D721Med (cell line): Measurements from ENCODE around the gene SMC3.

Experiments
- DNase-seq: peaks from one replicate; pipeline ENCODE4 v3.0.0; 2011; ENCODE audit warnings: low spot score; ENCODE audit not compliant: insufficient read length
- FAIRE-seq: peaks from 2 replicates; lab custom pipeline; 2011; peaks lifted over from hg19 to GRCh38; lab: Jason Lieb, UNC
- TF ChIP-seq, protein P1 (sequence below): IDR thresholded peaks from 2 replicates; pipeline ENCODE4 v1.5.1; 2012; ENCODE audit warnings: mild to moderate bottlenecking, control low read depth; ENCODE audit not compliant: insufficient read depth; ENCODE audit errors: missing control alignments

The SMC3 gene

DNA sequence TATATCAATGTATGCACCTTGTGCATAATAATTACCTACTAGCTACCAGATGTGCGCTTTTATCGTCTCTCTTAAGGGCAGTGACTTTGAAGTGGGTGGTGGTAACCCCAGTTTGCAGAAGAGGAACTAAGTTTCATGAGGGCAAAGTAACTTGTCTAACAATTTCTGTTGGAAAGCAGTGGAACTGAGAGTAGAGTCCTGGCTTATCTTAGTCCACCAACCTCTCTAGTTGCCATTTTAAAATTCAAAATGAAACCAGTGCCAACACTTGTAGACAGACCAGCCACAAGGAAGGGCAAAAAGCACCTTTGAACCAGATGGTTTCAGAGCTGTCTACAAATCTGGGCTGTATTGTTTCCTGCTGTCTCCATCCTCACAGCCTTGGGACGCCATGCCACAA lies 44.6 kb downstream of the SMC3 start:
- TF ChIP-seq, protein P1, sequence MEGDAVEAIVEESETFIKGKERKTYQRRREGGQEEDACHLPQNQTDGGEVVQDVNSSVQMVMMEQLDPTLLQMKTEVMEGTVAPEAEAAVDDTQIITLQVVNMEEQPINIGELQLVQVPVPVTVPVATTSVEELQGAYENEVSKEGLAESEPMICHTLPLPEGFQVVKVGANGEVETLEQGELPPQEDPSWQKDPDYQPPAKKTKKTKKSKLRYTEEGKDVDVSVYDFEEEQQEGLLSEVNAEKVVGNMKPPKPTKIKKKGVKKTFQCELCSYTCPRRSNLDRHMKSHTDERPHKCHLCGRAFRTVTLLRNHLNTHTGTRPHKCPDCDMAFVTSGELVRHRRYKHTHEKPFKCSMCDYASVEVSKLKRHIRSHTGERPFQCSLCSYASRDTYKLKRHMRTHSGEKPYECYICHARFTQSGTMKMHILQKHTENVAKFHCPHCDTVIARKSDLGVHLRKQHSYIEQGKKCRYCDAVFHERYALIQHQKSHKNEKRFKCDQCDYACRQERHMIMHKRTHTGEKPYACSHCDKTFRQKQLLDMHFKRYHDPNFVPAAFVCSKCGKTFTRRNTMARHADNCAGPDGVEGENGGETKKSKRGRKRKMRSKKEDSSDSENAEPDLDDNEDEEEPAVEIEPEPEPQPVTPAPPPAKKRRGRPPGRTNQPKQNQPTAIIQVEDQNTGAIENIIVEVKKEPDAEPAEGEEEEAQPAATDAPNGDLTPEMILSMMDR: no peak
- DNase-seq: no peak
- FAIRE-seq: no peak

DNA sequence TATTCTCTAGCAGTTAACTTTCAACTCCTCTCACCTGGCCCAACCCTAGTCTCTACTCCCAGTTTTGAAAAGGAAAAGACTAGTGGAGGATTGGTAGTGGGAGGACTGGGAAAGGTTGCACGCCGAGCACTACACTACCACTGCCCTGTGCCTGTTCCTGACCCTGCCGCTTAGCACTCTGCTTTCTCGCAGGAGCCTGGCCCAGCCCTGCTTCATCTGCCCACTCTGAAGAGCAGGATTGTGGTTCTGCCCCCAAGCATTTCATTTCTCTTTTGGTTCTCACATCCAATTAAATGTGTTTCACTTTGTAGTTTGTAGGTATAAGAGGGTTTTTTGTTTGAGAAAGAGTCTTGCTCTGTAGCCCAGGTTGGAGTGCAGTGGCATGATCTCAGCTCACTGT lies 45.1 kb downstream of the SMC3 start:
- FAIRE-seq (no peak), DNase-seq (no peak)
- TF ChIP-seq, protein P1: no peak

DNA sequence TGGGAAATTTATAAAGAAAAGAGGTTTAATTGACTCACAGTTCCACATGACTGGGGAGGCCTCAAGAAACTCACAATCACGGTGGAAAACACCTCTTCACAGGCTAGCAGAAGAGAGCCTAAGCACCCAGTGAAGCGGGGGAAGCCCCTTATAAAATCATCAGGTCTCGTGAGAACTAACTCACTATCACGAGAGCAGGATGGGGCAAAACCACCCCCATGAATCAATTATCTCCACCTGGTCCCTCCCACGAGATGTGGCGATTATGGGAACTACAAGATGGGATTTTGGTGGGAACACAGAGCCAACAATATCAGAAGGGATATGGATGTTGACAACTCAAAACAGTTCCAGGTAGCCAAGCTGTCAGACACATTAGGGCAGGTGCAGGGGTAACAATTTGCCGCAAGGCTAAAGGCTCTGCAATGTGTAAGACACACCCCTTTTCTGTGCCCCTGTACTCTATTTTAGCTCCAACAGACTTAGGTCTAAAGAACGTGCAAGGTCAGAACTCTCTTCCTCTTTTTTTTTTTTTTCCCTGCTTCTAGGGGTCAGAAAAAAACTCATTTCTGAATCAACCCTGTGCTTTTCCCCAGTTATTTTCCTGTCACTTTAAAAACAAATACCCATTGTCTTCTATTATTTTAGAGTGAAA lies 46.0 kb downstream of the SMC3 start:
- DNase-seq: no peak
- TF ChIP-seq, protein P1: no peak
- no peak for FAIRE-seq

DNA sequence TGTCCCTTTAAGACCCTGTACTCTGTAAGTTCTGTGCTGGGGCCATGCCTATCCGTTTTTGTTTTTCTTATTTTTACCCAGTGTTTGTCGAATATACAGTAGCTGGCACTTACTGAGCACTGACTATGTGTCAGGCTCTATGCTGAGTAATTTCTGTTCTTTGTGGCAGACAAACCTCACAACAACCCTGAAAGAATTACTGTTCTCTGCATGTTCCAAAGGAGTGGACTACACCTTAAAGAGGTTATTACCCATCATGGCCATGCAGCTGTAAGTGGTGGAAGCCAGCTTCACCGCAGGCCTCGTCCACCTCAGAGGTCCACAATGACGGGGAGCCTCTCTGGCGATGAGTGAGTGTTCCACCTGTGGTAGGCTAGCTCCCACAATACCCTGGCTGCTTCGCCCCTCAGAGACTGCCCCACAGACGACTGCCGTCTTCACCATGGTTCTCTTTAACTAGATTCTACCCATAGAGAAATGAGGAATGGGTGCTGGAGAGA lies 46.6 kb downstream of the SMC3 start:
- TF ChIP-seq, protein P1: no peak
- no peak for FAIRE-seq
- DNase-seq: no peak

DNA sequence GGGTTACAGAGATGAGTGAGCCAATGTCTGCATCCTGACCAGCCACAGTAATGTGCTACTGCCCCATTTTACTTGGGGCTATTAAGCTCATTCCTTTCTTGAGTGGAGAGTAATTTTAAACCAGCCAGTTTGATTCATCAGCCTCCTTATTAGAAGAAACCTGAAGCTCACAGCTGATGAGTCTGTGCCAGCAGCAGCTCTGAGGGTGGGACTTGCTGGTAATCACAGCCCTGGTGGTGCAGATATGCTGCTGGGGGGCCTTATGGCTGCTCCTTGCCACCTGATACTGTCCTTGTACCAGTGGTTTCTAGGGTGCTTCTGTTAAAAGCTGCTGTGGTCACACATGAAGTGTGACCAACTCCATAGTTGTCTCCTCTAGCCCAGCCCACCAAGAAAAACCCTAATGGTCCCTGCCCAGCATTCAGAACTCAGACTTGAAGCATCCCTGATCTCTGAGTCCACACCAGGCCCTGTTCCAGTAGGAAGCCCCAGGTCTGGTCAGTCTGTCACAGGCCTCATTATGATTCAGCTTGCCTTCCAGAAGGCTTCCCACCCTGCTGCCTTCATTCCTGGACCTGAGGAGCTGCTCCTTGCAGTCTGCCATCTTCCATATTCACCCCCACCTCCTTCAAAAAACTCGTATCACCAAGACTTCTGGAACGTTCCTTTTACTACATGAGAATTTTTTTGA lies 47.7 kb downstream of the SMC3 start:
- no peak for FAIRE-seq
- DNase-seq: no peak
- TF ChIP-seq, protein P1: no peak

DNA sequence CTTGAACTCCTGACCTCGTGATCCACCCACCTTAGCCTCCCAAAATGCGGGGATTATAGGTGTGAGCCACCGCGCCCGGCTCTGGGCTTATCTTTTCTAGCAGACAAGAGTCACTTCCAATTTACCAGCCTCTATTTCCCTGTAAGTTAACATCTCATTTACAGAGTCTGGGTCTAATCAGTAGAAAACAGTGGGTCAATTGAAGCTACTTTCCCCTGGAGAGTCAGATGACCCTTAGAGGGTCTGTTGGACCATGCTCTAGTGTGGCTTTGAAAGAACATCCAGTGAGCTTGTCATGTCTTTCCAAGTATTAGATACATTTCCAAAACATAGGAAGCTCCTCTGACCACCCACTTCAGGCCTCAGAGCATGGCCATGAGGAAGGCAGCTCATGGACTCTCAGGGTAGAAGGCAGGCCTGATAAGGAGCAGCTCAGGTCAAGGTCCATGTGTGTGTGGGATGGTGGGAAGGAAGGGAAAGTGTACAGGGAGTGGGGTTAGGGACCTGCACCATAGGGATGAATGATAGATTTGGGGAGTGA lies 49.1 kb downstream of the SMC3 start:
- DNase-seq (no peak), FAIRE-seq (no peak)
- TF ChIP-seq, protein P1: no peak
